ENCODE data around the gene ZNF579.

DNA sequence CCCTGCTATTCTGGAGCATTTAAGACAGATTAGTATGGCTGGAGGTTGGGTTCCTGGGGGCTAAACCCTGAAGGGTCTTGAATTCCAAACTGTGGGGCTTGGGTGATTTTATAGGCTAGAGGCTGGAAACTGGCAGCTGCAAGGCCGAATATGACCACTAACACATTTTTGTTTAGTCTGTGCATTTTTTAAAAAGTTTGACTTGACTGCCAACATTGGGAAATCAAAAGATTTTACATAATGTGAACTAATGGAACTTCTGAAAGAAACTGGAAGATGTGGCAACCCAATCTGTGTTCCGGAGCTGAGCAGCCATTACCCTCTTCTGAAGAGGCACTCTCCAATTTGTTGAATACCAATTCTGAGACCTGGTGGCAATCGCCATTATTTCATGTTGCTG lies 38.6 kb upstream of the ZNF579 start:
- TF ChIP-seq POLR2AphosphoS5 (IDR thresholded peaks at IDR 0.05), result no peak
- no peak for TF ChIP-seq EP300 (IDR thresholded peaks at IDR 0.05)

Data from stomach (tissue), 4 donors.